GM18499 (cell line): ENCODE measurements around the gene GARIN5B.
A peak's percentile ranks its signal among the peaks of the same experiment; 100 is the strongest.

Experiments used
- ATAC-seq: cut with Tn5 transposase; IDR thresholded peaks from one replicate; pipeline ENCODE4 v1.9.1; 2021; ENCODE audit warnings: moderate number of reproducible peaks; ENCODE audit not compliant: insufficient read depth, unreplicated experiment

GARIN5B gene

DNA sequence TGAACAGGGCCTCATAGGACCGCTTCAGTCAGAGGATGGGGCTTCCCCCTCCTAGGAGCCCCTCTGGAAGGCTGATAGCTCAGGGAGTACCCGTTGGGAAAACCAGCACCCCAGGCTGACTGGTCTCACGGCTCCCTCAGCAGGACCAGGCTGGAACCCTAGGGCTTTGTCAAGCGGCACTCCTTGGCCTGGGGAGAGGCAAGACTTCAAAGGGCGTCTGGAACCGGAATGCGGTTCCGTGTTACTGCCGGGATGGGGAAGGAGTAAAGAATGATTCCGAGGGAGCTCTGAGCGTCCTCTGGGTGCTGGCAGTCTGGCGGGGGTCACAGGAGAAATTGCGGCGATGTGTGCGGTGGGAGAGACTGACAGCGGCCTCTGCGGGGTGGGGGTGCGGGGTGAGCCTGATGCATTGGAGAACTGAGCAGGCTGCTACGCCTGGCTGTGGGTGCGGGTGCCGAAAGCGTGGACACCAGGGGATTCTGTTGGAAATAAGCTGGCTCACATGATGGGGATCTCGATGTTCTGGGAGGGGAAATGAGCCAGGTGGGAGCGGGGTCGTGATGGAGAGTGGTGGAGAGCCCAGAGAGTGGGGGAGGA is 10.4 kb downstream of the GARIN5B start:
- no peak for ATAC-seq

DNA sequence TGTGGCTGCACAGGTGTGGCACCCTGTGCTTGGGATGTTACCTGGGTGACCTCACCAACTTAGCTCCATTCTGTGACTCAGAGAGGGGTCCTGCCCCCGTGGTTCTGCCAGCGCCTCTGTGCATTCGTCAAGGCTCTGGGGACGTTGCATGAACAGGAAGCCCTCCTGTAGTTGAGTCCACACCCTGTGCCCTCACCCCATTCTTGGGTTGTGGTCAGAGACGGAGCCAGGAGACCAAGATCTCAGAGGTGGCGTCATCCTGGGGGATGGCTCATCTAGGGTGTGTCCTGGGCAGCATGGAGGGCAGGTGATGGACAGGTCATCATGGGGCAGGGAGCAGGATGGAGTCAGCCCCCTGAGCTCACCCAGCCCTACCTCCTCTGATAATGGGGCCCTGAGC is 11.0 kb downstream of the GARIN5B start:
- no peak for ATAC-seq

DNA sequence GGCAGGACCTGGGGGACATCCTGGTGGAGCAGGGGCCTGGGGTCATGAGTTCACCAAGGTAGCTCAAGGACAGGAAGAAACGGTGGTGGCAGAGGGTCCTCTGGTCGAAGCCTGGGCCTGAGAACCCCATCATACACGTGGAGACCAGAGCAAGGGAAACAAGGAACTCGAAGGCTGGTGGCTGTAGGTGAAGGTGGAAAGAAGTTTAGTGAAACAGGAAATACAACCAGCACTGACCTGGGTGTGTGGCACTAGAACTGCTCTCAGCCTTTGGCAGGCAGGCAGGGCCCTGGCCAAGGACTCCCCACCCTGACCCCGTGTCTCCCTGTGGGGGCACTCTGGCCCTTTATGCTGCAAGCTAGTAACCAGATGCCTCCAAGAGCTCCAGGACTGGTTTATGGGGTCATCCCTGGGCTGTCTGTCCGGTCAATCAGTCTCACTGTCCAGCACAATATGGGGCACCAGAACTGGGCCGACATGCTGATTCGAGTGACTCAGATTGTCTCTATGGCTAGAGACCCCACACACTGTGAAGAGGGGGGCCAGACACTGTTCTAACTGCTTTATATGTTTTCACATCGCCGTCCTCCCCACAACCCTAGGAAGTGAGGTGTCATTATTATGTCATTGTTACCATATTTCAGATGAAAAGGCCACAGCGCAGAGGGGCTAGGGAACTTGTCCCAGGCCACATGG is 12.3 kb downstream of the GARIN5B start:
- ATAC-seq: no peak

DNA sequence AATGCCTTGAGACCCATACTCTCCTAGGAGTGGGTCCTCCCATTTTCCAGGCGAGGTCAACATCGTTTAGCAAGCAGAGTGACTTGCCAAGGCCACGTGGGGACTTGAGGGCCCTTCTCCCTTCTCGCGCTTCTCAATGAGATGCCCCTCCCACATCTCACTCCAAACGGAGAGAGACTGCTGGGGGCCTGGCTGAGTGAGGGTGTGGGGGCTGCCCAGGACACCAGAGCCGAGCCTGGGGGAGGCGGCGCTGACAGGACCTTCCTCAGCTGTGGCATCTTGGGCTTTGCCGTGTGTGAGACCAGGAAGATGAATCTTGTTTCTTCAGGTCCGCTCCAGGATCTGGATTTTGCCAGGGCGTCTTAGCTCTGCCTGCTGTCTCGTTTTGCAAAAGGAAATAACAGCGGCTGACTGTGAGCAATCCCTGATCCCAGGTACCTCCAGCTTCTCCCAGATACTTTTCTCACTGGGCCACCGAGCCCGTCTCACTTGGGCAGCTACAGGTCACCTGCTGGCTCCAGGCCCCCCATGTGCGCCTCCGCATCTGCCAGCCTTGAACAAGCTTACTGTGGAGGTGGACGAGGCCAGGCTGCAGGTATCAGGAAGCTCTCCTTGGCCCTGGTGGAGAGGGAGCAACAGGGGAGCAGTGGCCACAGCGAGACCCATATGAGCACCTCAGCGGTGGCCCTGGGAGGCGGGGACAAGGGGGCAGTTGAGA is 14.6 kb downstream of the GARIN5B start:
- no peak for ATAC-seq

DNA sequence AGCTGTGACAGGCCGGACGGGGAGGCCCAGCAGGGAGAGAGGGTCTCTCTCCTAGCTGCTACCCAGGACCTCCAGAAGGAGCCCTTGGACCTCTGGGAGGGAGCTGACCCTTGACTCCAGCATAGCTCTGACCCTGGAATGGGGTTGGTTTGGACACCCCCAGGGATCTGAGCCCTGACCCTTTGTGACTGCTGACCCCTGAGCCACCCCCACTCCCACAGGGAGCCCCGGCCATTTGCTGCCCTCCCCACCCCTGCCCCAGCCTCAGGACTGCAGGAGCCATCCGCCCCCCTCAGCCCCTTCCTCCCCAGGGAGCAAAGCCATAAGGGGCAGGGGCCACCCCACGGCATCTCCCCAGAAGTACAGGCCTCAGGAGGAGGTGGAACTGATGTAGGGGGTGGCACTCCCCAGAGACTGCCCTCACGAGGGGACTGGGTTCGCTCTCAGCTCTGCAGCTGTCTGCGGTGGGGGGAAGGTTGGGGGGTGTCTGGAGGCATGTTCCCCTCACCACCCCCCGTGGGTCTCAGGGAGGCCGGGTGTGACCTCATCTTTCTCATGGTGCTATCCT is 15.5 kb downstream of the GARIN5B start:
- no peak for ATAC-seq

DNA sequence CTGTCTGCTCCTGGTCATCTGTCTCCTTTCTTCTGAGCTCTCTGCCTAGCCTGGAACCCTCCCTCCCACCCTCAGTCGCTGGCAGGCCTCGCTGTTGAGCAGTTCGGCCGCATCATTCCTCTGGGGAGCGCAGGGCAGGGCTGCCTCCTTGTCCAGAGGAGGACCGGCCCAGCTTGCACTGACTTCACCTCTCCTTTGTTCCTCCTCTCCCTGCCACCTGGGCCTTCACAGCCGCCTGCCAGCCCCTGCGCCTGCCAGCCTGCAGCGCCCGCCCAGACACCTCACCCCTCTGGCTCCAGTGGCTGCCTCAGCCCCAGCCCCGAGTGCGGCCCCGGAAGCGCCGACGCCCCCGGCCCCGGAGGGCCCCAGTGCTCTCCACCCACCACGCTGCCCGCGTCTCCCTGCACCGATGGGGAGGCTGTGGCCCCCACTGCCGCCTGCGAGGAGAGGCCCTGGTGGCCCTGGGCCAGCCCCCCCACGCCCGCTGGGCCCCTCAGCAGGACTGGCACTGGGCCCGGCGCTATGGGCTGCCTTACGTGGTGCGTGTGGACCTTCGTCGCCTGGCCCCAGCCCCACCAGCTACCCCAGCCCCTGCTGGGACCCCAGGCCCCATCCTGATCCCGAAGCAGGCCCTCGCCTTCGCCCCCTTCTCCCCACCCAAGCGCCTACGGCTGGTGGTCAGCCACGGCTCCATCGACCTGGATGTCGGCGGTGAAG is 16.2 kb downstream of the GARIN5B start:
- ATAC-seq: no peak

DNA sequence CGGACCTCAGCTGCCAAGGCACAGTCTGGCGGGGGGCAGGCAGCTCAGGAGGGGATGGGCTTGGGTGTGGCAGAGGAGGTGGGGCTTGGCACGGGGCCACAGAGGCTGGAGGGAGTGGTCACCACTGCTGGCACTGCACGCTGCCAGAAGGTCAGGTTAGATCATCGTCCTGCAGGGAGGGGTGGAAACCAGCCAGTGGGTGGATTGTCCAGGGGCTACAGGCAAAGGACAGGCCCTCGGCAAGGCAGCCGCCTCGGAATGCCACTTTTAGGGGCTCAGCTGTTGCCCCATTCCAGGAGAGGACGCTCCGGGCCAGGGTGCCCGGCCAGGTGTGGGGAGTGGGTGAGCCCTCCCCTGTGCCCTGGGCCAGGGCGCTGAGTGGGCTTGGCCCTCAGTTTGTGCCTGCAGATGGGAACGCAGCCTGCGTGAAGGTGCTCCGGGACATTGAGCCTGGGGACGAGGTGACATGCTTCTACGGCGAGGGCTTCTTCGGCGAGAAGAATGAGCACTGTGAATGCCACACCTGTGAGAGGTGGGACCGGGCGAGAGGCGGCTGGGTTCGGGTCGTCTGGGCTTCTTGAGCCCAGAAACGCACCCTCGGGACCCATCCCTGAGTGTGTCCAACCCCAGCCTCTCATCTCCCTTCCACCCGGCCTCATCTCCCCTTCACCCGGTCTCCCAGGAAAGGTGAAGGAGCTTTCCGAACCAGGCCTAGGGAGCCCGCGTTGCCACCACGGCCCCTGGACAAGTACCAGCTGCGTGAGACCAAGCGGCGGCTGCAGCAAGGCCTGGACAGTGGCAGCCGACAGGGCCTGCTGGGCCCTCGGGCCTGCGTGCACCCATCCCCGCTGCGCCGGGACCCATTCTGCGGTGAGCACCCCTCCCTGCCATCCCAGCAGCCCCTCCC is 17.0 kb downstream of the GARIN5B start:
- no peak for ATAC-seq

DNA sequence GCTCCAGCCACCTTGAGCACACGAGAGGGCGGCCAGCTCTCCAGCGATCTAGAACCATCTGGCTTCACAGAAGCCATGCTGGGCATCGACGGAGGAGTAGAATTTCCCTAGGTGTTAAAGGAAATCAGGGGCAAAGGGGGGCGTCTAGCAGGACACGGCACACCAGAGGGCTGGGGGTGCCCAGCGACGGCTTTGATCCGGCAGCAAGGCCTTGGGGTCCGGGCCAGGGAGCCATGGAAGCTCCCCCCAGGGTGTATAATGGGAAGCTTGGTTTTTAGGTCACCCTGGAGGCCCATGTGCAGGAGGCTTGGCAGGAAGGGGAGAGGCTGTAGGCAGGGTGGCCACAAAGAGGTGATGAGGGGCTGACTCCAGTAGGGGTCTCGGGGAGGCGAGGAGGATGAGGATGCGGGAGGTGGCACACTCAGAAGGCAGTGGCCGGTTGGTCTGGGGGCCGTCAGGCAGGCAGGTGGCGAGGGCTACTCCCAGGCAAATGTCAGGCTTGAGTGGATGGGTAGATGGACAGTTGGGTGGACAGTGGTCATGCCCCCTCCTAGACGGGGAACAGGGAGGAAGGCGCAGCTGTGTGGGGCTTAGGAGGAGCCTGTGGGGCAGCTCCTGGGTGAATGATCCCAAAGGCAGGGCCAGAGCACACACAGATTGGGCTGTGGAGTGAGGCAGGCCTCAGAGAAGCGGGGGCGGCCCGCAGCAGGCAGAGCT is 17.8 kb downstream of the GARIN5B start:
- ATAC-seq: no peak

DNA sequence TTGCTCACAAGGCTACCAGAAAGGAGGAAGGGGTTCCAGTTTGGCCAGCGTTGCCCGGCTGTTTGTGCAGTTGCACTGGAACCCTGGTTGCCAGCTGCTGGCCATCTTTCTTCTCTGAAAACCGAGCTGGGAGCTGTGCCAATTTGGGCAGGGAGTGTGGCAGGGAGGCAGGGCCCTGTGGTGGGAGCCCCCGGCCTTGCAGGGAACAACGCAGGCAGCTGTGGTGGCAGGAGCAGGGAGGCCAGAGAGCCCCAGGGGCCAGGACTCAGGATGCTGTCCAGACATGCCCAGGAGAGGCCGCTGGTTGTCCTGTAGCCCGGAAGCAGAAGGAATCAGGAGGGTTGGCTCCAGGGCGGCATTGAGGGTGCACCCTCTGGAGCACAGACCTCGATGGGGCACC is 18.6 kb downstream of the GARIN5B start:
- no peak for ATAC-seq

DNA sequence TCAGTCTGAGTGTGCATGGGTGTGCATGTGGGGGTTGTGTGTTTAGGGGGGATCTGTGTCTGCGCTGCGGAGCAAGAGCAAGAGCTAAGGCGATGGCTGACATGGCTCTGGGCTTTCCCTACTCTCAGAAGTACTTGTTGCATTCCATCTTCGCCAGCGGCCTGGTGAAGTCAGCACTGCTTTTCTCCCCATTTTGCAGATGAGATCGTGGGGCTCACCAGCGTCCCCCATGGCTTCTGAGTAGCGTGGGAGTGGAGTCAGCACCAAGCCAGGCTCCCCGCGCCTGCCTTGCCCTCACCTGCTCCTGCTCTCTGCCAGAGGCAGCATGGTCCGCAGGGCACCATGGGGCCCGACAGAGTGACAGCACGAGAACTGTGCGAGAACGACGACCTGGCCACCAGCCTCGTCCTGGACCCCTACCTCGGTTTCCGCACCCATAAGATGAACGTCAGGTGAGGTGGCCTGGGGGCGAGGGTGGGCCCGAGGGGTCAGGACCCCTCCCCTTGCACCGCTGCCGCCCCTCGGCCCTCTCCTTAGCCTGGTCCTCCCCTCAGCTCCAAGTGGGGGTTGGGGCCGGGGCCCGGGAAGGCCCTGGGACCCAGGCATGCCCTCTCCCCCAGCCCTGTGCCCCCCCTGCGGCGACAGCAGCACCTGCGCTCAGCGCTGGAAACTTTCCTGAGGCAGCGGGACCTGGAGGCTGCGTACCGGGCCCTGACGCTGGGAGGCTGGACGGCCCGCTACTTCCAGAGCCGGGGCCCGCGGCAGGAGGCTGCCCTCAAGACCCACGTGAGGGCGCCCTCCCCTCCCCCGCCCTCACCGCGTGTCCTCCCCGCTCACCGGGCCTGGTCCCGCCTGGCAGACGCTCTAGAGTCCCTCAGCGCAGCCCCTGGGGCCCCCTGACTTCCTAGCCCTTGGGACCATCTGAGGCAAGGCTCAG is 21.2 kb downstream of the GARIN5B start:
- no peak for ATAC-seq

DNA sequence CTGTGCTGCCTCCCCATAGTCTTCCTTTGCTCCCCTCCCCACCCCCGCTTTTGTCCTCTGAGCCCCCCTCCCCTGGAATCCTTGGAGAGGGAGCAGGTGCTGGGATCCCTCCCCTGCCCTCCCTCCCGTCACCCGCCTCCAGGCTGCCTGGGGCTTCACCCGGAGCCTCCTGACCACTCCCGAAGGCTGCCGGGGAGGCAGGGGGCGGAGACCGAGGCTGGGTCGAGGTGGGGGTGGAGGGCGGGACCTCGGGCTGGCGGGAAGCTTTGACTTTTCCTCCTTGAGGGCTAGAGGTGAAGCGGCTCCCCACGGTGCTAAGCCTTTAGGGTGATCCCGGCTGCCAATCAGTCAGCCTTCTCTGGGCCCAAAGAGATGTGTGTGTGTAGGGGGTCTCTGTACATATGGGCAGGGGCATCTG is 21.9 kb downstream of the GARIN5B start:
- no peak for ATAC-seq

DNA sequence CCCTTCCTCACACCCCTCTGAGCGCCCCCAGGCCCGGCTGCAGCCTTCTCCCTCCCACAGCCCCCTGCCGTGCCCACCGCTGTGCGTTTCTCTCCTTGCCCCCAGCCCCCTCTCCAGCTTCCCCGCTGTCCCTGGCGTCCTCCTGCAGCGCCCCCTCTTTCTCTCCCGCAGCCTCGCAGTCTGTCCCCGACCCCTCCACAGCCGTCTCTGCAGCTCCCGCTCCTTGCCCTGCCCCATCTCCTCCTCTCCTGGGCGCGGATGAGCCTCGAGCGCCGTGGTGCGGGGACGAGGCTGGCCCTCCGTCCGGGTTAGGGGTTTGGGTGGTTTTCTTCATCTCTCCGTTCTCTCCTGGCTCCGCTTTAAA is 22.3 kb downstream of the GARIN5B start:
- ATAC-seq: no peak

DNA sequence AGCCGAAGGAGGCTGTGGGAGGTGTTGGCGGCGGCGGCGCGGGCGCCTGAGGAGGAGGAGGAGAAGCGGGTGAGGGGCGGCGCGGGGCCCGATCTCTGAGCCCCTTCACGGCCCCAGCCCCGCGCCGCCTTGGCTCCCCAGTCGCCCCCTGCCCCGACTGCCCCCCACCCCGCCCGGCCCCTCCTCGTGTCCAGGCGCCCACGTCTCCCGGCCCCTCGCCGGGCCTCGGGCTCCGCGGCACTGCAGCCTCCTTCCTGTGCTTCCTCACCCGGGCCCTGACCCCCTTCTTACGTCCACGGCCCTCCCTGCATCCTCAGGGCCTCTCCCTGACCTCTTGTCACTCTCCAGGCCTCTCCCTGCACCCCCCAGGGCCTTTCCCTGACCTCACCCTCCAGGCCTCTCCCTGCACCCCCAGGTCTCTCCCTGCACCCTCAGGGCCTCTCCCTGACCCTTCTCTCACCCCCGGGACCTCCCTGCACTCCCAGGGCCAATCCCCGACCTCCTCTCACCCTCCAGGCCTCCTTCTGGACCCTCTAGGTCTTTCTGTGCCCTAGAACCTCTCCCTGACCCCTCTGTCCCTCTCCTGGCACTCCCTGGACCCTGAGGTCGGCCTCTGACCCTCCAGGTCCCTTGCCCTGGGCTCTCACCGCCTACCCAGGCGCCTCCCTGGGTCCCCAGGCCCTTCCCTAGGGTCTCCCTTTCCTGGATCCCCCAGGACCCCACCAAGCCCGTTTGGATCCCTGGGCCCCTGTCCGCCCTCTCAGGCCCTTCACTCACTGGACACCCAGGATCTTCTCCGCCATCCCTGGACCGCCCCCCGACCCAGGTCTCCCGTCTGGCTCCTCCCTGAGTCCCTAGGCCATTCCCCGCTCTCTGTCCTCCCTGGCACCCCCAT is 22.9 kb downstream of the GARIN5B start:
- no peak for ATAC-seq

DNA sequence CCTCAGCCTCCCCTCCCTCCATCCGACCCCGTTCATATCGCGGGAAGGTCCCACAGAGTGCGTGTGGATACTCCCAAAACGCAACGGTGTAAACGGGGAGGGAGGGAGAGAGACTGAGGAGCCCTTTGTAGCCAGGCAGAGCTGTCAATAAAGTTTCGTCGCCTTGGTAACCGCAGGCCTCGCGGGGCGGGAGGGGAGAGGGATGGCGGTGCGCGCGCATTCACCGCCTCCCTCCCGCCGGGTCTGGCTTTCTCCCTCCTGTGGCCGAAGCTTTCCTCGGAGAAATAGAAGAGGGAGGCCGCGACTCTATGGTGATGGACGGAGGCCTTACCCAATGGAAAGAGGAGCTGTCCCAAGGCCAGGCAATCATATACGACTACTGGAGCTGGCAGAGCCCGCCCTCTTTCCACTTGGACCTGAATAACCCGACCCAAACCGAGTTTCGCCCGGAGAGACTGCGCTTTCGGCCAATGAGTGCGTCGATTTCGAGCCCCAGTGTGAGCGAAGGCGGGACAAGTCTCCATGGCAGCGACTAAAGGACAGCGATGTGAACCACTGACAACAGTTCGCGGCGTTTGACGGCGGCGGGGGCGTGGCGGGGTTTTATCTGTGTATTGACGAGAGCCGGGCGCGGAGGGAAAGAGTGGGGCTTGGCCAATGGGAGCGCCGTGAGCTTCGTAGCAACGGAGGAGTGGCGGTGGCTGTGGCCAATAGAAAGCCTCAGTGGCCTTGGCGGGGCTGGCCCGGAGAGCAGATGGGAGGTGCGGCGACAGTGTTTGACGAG is 23.8 kb downstream of the GARIN5B start, which contains the start of gene KMT5C:
TSS of gene KMT5C (plus strand) at position 772 of the 784 bp plus-strand sequence. CDS start 2,061 bp downstream, outside the sequence.
- ATAC-seq: peak; percentile 78

DNA sequence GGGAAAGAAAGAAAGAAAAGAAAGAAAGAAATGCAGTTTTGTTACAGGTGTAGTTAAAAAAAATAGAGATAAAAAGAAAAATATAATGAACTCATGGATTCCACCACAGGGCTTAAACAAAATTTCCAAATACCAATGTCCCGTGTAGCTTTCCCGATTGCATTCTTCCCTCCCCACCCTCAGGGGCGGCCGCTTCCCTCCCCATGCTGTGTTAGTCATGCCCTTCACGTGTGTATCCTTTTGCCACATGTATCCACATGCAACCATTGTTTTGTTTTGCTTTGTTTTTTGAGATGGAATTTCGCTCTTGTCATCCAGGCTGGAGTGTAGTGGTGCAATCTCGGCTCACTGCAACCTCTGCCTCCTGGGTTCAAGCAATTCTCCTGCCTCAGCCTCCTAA is 27.0 kb downstream of the GARIN5B start:
- no peak for ATAC-seq

DNA sequence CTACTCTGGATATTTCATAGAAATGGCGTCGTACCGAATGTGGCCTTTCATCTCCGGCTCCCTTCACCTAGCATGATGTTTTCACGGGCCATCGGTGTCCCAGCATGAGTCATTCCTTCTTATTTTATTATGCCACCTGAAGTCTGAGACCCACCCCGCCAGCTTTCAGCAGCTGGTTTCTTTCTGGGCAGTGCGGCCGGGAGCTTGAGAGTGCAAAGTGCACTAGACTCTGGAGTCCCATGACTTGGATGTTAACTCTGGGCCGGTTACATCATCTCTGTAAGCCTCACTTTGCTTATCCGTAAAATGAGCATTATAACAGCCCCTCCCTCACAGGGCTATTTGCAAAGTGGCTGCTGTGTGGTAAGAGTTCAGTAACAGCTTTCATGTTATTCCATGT is 29.2 kb downstream of the GARIN5B start:
- ATAC-seq: no peak
